ENCODE measurements around the gene PPP2R2C.

PPP2R2C gene

GRCh38 chr4:6452897-6453687, 19.3 kb downstream of the PPP2R2C start:
- H3K4me1 ChIP-seq (ENCODE audit: control insufficient read depth, insufficient read depth, low read length) = no peaks in the 10 kb centered on the region
- H3K36me3 ChIP-seq (ENCODE audit: control insufficient read depth, insufficient read depth, low read length) = no peaks in the 10 kb centered on the region
- no peak overlapping the region for H3K9ac ChIP-seq (ENCODE audit: low read depth, low read length)
- no peaks in the 10 kb centered on the region for H3K27me3 ChIP-seq (ENCODE audit: control insufficient read depth, insufficient read depth, low read length)
- no peak overlapping the region for H3K27ac ChIP-seq (ENCODE audit: low read depth, low read length)
- H3K9me3 ChIP-seq (ENCODE audit: control insufficient read depth, insufficient read depth, low read length) = no peaks in the 10 kb centered on the region
- H3K4me3 ChIP-seq (ENCODE audit: low read depth, low read length) = no peak overlapping the region

GRCh38 chr4:6452116-6452896, 20.1 kb downstream of the PPP2R2C start:
- Histone ChIP-seq H3K4me3 (ENCODE audit: low read depth, low read length) (no peak overlapping the region), H3K36me3 (ENCODE audit: control insufficient read depth, insufficient read depth, low read length) (no peaks in the 10 kb centered on the region), H3K27ac (ENCODE audit: low read depth, low read length) (no peak overlapping the region), H3K27me3 (ENCODE audit: control insufficient read depth, insufficient read depth, low read length) (no peaks in the 10 kb centered on the region), H3K9ac (ENCODE audit: low read depth, low read length) (no peak overlapping the region), H3K9me3 (ENCODE audit: control insufficient read depth, insufficient read depth, low read length) (no peaks in the 10 kb centered on the region), H3K4me1 (ENCODE audit: control insufficient read depth, insufficient read depth, low read length) (no peaks in the 10 kb centered on the region)

GRCh38 chr4:6451309-6451708, 21.1 kb downstream of the PPP2R2C start:
- Histone ChIP-seq H3K27me3 (ENCODE audit: control insufficient read depth, insufficient read depth, low read length) (no peaks in the 10 kb centered on the region), H3K9ac (ENCODE audit: low read depth, low read length) (no peak overlapping the region), H3K4me3 (ENCODE audit: low read depth, low read length) (no peak overlapping the region), H3K4me1 (ENCODE audit: control insufficient read depth, insufficient read depth, low read length) (peaks cover 7% of the 10 kb centered on the region), H3K36me3 (ENCODE audit: control insufficient read depth, insufficient read depth, low read length) (no peaks in the 10 kb centered on the region), H3K9me3 (ENCODE audit: control insufficient read depth, insufficient read depth, low read length) (no peaks in the 10 kb centered on the region), H3K27ac (ENCODE audit: low read depth, low read length) (no peak overlapping the region)

- H3K36me3 ChIP-seq (ENCODE audit: control insufficient read depth, insufficient read depth, low read length) = no peaks in the 10 kb centered on the region
- H3K27me3 ChIP-seq (ENCODE audit: control insufficient read depth, insufficient read depth, low read length) = no peaks in the 10 kb centered on the region
- H3K9ac ChIP-seq (ENCODE audit: low read depth, low read length) = no peak overlapping the region
- H3K9me3 ChIP-seq (ENCODE audit: control insufficient read depth, insufficient read depth, low read length) = no peaks in the 10 kb centered on the region
- H3K27ac ChIP-seq (ENCODE audit: low read depth, low read length) = no peak overlapping the region
- H3K4me1 ChIP-seq (ENCODE audit: control insufficient read depth, insufficient read depth, low read length) = peaks cover 7% of the 10 kb centered on the region
- no peak overlapping the region for H3K4me3 ChIP-seq (ENCODE audit: low read depth, low read length)
Observed at GRCh38 chr4:6450709-6451108, 21.7 kb downstream of the PPP2R2C start.

- Histone ChIP-seq H3K36me3 (ENCODE audit: control insufficient read depth, insufficient read depth, low read length) (no peaks in the 10 kb centered on the region), H3K27ac (ENCODE audit: low read depth, low read length) (no peak overlapping the region), H3K27me3 (ENCODE audit: control insufficient read depth, insufficient read depth, low read length) (no peaks in the 10 kb centered on the region), H3K9ac (ENCODE audit: low read depth, low read length) (no peak overlapping the region), H3K9me3 (ENCODE audit: control insufficient read depth, insufficient read depth, low read length) (no peaks in the 10 kb centered on the region), H3K4me3 (ENCODE audit: low read depth, low read length) (no peak overlapping the region), H3K4me1 (ENCODE audit: control insufficient read depth, insufficient read depth, low read length) (peaks cover 7% of the 10 kb centered on the region)
Observed at GRCh38 chr4:6449746-6450369, 22.6 kb downstream of the PPP2R2C start.

GRCh38 chr4:6449335-6449734, 23.1 kb downstream of the PPP2R2C start:
- no peaks in the 10 kb centered on the region for H3K9me3 ChIP-seq (ENCODE audit: control insufficient read depth, insufficient read depth, low read length)
- peaks cover 7% of the 10 kb centered on the region for H3K4me1 ChIP-seq (ENCODE audit: control insufficient read depth, insufficient read depth, low read length)
- H3K27me3 ChIP-seq (ENCODE audit: control insufficient read depth, insufficient read depth, low read length) = no peaks in the 10 kb centered on the region
- no peaks in the 10 kb centered on the region for H3K36me3 ChIP-seq (ENCODE audit: control insufficient read depth, insufficient read depth, low read length)
- no peak overlapping the region for H3K9ac ChIP-seq (ENCODE audit: low read depth, low read length)
- no peak overlapping the region for H3K27ac ChIP-seq (ENCODE audit: low read depth, low read length)
- no peak overlapping the region for H3K4me3 ChIP-seq (ENCODE audit: low read depth, low read length)

- Histone ChIP-seq H3K27ac (ENCODE audit: low read depth, low read length) (no peak overlapping the region), H3K36me3 (ENCODE audit: control insufficient read depth, insufficient read depth, low read length) (no peaks in the 10 kb centered on the region), H3K9me3 (ENCODE audit: control insufficient read depth, insufficient read depth, low read length) (no peaks in the 10 kb centered on the region), H3K4me3 (ENCODE audit: low read depth, low read length) (no peak overlapping the region), H3K4me1 (ENCODE audit: control insufficient read depth, insufficient read depth, low read length) (peaks cover 7% of the 10 kb centered on the region), H3K27me3 (ENCODE audit: control insufficient read depth, insufficient read depth, low read length) (no peaks in the 10 kb centered on the region), H3K9ac (ENCODE audit: low read depth, low read length) (no peak overlapping the region)
Observed at GRCh38 chr4:6448476-6449170, 23.8 kb downstream of the PPP2R2C start.

GRCh38 chr4:6447672-6448171, 24.7 kb downstream of the PPP2R2C start:
- Histone ChIP-seq H3K4me1 (ENCODE audit: control insufficient read depth, insufficient read depth, low read length) (peaks cover 7% of the 10 kb centered on the region), H3K4me3 (ENCODE audit: low read depth, low read length) (no peak overlapping the region), H3K27ac (ENCODE audit: low read depth, low read length) (no peak overlapping the region), H3K9ac (ENCODE audit: low read depth, low read length) (no peak overlapping the region), H3K27me3 (ENCODE audit: control insufficient read depth, insufficient read depth, low read length) (no peaks in the 10 kb centered on the region), H3K9me3 (ENCODE audit: control insufficient read depth, insufficient read depth, low read length) (no peaks in the 10 kb centered on the region), H3K36me3 (ENCODE audit: control insufficient read depth, insufficient read depth, low read length) (no peaks in the 10 kb centered on the region)

GRCh38 chr4:6446538-6447451, 25.6 kb downstream of the PPP2R2C start:
- Histone ChIP-seq H3K36me3 (ENCODE audit: control insufficient read depth, insufficient read depth, low read length) (no peaks in the 10 kb centered on the region), H3K27me3 (ENCODE audit: control insufficient read depth, insufficient read depth, low read length) (no peaks in the 10 kb centered on the region), H3K9ac (ENCODE audit: low read depth, low read length) (no peak overlapping the region), H3K27ac (ENCODE audit: low read depth, low read length) (no peak overlapping the region), H3K4me3 (ENCODE audit: low read depth, low read length) (no peak overlapping the region), H3K4me1 (ENCODE audit: control insufficient read depth, insufficient read depth, low read length) (peaks cover 7% of the 10 kb centered on the region), H3K9me3 (ENCODE audit: control insufficient read depth, insufficient read depth, low read length) (no peaks in the 10 kb centered on the region)

GRCh38 chr4:6446130-6446482, 26.3 kb downstream of the PPP2R2C start:
- Histone ChIP-seq H3K9ac (ENCODE audit: low read depth, low read length) (no peak overlapping the region), H3K27ac (ENCODE audit: low read depth, low read length) (no peak overlapping the region), H3K4me1 (ENCODE audit: control insufficient read depth, insufficient read depth, low read length) (peaks cover 7% of the 10 kb centered on the region), H3K27me3 (ENCODE audit: control insufficient read depth, insufficient read depth, low read length) (no peaks in the 10 kb centered on the region), H3K4me3 (ENCODE audit: low read depth, low read length) (no peak overlapping the region), H3K9me3 (ENCODE audit: control insufficient read depth, insufficient read depth, low read length) (no peaks in the 10 kb centered on the region), H3K36me3 (ENCODE audit: control insufficient read depth, insufficient read depth, low read length) (no peaks in the 10 kb centered on the region)

Measured in HUES48 (cell line).